Measurements from ENCODE around the gene KRI1. TPM values are rescaled to one million over a fixed set of nuclear protein-coding genes. Genes with fewer than 3 reads are reported as not detected.

KRI1 gene
- 23.3 and 26.7 TPM in 2 replicates for polyA plus RNA-seq (2012; rRNA removed)
- polyA plus RNA-seq (2012; cell fraction: cytosol; rRNA removed), result 17.4 and 23.7 TPM in 2 replicates
- polyA plus RNA-seq (2012; cell fraction: nucleus; rRNA removed), result 58.1 and 74.0 TPM in 2 replicates

GRCh38 chr19:10565567-10566407 is at the start of gene KRI1:
Gene KRI1, minus strand, starts transcription at chr19:10566010. Its CDS starts 11 bp downstream, at chr19:10565999.
- Histone ChIP-seq H3K9ac (peak within 1 kb of the TSS; percentile 91), H3K4me3 (ENCODE audit: low read depth in 2 of 2, low read length in 1 of 2) (peak within 1 kb of the TSS; percentile 77 to 89), H2AFZ (ENCODE audit: low read depth) (peak within 1 kb of the TSS; percentile 89), H4K20me1 (ENCODE audit: insufficient read depth) (no peaks in the 10 kb centered on the region), H3K9me2 (no peaks in the 10 kb centered on the region), H3K79me2 (ENCODE audit: insufficient read depth) (peaks cover 37% of the 10 kb centered on the region), H3K27ac (ENCODE audit: low read depth in 2 of 2, low read length in 1 of 2) (peak within 1 kb of the TSS; percentile 64 to 77; a peak in 3 of 4 replicates), H3K27me3 (ENCODE audit: insufficient read depth) (no peaks in the 10 kb centered on the region), H3F3A (replicated peaks; ENCODE audit: insufficient read depth) (peaks cover 13% of the 10 kb centered on the region), H3K4me2 (peak within 1 kb of the TSS; percentile 99), H3K9me3 (no peaks in the 10 kb centered on the region), H3K4me1 (ENCODE audit: control insufficient read depth in 1 of 2, insufficient read depth in 2 of 2, low read depth in 1 of 2, low read length in 1 of 2) (peaks cover 8 to 30% of the 10 kb centered on the region in 2 experiments; a peak in 3 of 4 replicates), H3K36me3 (replicated peaks in 1 of 2; ENCODE audit: control insufficient read depth in 1 of 2, insufficient read depth in 2 of 2, low read length in 1 of 2) (peaks cover 0 to 2% of the 10 kb centered on the region in 2 experiments)
- TF ChIP-seq RFX5 (IDR thresholded peaks at IDR 0.05; ENCODE audit: low read length) (no peak), JUND (IDR thresholded peaks at IDR 0.05) (no peak), SMC3 (IDR thresholded peaks at IDR 0.05; ENCODE audit: low read depth, low read length) (no peak), POLR2AphosphoS5 (IDR thresholded peaks at IDR 0.05; ENCODE audit: low read depth, low read length) (peak; percentile 80), ELF1 (IDR thresholded peaks at IDR 0.05) (peak; percentile 70), USF1 (IDR thresholded peaks at IDR 0.05; ENCODE audit: borderline replicate concordance, low read depth) (no peak), EZH2phosphoT487 (IDR thresholded peaks at IDR 0.05; ENCODE audit: borderline replicate concordance, low read depth) (no peak), NRF1 (IDR thresholded peaks at IDR 0.05; ENCODE audit: low read depth, low read length) (peak; percentile 84), SIN3A (IDR thresholded peaks at IDR 0.05; ENCODE audit: borderline replicate concordance, low read depth, low read length) (peak; percentile 69; the same call in 1 of the 2 replicates), YY1 (IDR thresholded peaks at IDR 0.05; ENCODE audit: low read depth) (peak; percentile 83), CHD2 (IDR thresholded peaks at IDR 0.05; ENCODE audit: low read length, partially characterized antibody) (peak; percentile 11), MXI1 (IDR thresholded peaks at IDR 0.05; ENCODE audit: low read depth, low read length) (peak; percentile 74), TAF1 (IDR thresholded peaks at IDR 0.05; ENCODE audit: borderline replicate concordance, low read depth, low read length) (peak; percentile 58; the same call in 1 of the 2 replicates)
- TF ChIP-seq, protein P1, sequence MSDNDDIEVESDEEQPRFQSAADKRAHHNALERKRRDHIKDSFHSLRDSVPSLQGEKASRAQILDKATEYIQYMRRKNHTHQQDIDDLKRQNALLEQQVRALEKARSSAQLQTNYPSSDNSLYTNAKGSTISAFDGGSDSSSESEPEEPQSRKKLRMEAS (IDR thresholded peaks at IDR 0.05; ENCODE audit: low read depth), result peak; percentile 97
- TF ChIP-seq, protein P2, sequence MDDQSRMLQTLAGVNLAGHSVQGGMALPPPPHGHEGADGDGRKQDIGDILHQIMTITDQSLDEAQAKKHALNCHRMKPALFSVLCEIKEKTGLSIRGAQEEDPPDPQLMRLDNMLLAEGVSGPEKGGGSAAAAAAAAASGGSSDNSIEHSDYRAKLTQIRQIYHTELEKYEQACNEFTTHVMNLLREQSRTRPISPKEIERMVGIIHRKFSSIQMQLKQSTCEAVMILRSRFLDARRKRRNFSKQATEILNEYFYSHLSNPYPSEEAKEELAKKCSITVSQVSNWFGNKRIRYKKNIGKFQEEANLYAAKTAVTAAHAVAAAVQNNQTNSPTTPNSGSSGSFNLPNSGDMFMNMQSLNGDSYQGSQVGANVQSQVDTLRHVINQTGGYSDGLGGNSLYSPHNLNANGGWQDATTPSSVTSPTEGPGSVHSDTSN (IDR thresholded peaks at IDR 0.05), result 0 out of 2 replicates have a peak, but pooled peaks have one; percentile 42
- ChIA-PET POLR2A (interaction anchor here (0.6 to 0.8 kb wide), 3 partner anchors 13 to 104 kb away, joined by 3 read pairs; no protein-coding TSS in a partner anchor), CTCF (interaction anchor here (0.7 to 2.6 kb wide), 7 partner anchors 15 to 134 kb away, joined by 3 to 10 read pairs (median 6); no protein-coding TSS in a partner anchor)
- WGBS (ENCODE audit: low lambda C conversion rate), result 2% methylated on average over 18 of the region's 94 CpGs
- peak; percentile 99 for DNase-seq

Data from SK-N-SH (cell line).